ENCODE measurements around the gene MMP15. TPM values are rescaled to one million over a fixed set of nuclear protein-coding genes. Genes with fewer than 3 reads are reported as not detected.

Gene MMP15
- total RNA-seq, 4 donors from 2014 or later: 11.4 to 32.9 (median 28.4) TPM

DNA sequence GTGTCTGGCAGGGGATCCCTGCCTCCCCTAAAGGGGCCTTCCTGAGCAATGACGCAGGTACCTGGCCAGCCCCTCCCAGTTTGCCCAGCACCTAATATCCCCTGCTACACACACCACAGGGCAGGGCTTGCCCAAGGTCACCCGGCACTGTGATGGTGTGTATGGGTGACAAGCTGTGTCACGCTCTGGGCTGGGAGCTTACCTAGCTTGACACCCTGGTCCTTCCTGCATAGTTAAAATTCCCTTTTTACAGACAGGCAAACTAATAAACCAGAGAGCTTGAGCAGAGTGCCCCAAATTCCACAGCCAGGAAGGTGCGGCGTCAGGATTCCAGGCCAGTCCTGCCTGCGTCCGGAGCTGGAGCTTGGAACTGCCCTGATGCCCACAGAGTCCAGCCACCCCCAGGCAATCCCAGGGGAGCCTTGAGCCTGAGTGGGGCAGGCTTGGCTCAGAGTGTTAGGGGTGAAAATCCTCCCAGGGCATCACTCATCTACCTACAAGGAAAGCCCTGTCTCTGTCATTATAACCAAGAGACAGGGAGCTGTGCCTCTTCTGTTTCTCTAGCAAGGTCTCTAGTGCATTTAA lies 18.1 kb downstream of the MMP15 start:
- WGBS, 2 donors: 81 to 84% methylated on average over 5 to 7 of the region's 7 CpGs
- H3K36me3 ChIP-seq: peaks cover 0 to 66% (median 0%) of the 10 kb centered on the region in 3 donors
- H3K27ac ChIP-seq: no peak overlapping the region
- no peaks in the 10 kb centered on the region for H3K9me3 ChIP-seq
- no peak overlapping the region for H3K4me3 ChIP-seq
- H3K4me1 ChIP-seq: peaks cover 0 to 37% (median 19%) of the 10 kb centered on the region in 4 donors
- no peak for DNase-seq (ENCODE audit: low spot score in 2 of 2)
- TF ChIP-seq, protein P1, sequence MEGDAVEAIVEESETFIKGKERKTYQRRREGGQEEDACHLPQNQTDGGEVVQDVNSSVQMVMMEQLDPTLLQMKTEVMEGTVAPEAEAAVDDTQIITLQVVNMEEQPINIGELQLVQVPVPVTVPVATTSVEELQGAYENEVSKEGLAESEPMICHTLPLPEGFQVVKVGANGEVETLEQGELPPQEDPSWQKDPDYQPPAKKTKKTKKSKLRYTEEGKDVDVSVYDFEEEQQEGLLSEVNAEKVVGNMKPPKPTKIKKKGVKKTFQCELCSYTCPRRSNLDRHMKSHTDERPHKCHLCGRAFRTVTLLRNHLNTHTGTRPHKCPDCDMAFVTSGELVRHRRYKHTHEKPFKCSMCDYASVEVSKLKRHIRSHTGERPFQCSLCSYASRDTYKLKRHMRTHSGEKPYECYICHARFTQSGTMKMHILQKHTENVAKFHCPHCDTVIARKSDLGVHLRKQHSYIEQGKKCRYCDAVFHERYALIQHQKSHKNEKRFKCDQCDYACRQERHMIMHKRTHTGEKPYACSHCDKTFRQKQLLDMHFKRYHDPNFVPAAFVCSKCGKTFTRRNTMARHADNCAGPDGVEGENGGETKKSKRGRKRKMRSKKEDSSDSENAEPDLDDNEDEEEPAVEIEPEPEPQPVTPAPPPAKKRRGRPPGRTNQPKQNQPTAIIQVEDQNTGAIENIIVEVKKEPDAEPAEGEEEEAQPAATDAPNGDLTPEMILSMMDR (IDR thresholded peaks at IDR 0.05): no peak
- TF ChIP-seq EP300 (IDR thresholded peaks at IDR 0.05) (no peak), POLR2A (IDR thresholded peaks at IDR 0.05) (no peak)
- no peaks in the 10 kb centered on the region for H3K27me3 ChIP-seq

DNA sequence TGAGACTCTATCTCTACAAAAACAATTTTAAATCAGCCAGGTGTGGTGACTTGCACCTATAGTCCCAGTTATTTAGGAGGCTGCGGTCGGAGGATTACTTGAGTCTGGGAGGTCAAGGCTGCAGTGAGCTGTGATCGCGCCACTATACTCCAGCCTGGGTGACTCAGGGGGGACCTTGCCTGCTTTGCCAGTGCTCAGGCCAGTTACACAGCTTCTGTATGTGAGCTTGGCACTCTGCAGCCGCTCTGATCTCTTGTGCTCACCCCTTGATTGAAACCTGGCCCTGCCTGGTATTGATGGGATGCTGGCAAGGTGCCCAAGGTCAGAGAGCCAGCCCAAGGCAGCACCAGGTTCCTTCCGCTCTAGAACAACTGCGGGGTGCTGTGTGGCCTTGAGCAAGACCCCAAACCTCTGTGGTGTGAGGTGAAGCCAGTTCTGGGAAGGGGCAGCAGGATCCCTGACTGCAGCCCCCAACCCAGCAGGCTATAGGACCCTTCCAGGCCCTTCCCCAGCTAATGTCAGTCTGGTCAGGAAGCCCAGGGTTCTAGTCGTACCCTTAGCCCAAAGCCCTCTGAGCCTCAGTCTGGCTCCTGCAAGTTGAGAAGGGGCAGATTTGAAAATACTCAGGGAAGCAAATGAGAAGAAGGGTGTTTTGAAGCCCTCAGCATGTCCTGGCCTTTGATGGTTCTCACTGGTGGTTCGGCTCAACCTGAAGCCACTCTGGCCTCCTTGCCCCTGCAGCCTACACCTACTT lies 18.9 kb downstream of the MMP15 start:
- DNase-seq (ENCODE audit: low spot score in 2 of 2): no peak
- no peak for TF ChIP-seq EP300 (IDR thresholded peaks at IDR 0.05)
- TF ChIP-seq, protein P1 (IDR thresholded peaks at IDR 0.05): no peak
- Histone ChIP-seq H3K4me1 (peaks cover 0 to 45% (median 22%) of the 10 kb centered on the region in 4 donors), H3K4me3 (no peak overlapping the region), H3K27ac (peak overlapping the region in 2 of 4 donors; percentile 8 to 87), H3K9me3 (no peaks in the 10 kb centered on the region), H3K36me3 (peaks cover 0 to 60% (median 0%) of the 10 kb centered on the region in 3 donors), H3K27me3 (no peaks in the 10 kb centered on the region)
- 74 to 77% methylated on average over 8 to 9 of the region's 9 CpGs for WGBS, 2 donors

DNA sequence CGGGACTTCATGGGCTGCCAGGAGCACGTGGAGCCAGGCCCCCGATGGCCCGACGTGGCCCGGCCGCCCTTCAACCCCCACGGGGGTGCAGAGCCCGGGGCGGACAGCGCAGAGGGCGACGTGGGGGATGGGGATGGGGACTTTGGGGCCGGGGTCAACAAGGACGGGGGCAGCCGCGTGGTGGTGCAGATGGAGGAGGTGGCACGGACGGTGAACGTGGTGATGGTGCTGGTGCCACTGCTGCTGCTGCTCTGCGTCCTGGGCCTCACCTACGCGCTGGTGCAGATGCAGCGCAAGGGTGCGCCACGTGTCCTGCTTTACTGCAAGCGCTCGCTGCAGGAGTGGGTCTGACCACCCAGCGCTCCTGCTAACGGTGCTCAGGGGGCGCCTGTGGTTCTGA lies 19.5 kb downstream of the MMP15 start:
- DNase-seq (ENCODE audit: low spot score in 2 of 2): no peak
- TF ChIP-seq POLR2A (IDR thresholded peaks at IDR 0.05) (no peak), EP300 (IDR thresholded peaks at IDR 0.05) (no peak)
- TF ChIP-seq, protein P1 (IDR thresholded peaks at IDR 0.05): no peak
- no peak overlapping the region for H3K4me3 ChIP-seq
- 73 to 75% methylated on average over 31 of the region's 31 CpGs for WGBS, 2 donors
- H3K4me1 ChIP-seq: peaks cover 0 to 51% (median 22%) of the 10 kb centered on the region in 4 donors
- no peaks in the 10 kb centered on the region for H3K27me3 ChIP-seq
- no peaks in the 10 kb centered on the region for H3K9me3 ChIP-seq
- H3K27ac ChIP-seq: peak overlapping the region in 2 of 4 donors; percentile 86 to 87
- H3K36me3 ChIP-seq: peaks cover 0 to 53% (median 0%) of the 10 kb centered on the region in 3 donors

- H3K4me3 ChIP-seq: no peak overlapping the region
- TF ChIP-seq EP300 (IDR thresholded peaks at IDR 0.05) (no peak), POLR2A (IDR thresholded peaks at IDR 0.05) (no peak)
- TF ChIP-seq, protein P1 (IDR thresholded peaks at IDR 0.05): no peak
- H3K4me1 ChIP-seq: peaks cover 0 to 51% (median 22%) of the 10 kb centered on the region in 4 donors
- H3K27ac ChIP-seq: peak overlapping the region; percentile 47 to 87 (median 73)
- 35 to 46% methylated on average over 14 of the region's 16 CpGs for WGBS, 2 donors
- no peaks in the 10 kb centered on the region for H3K27me3 ChIP-seq
- no peaks in the 10 kb centered on the region for H3K9me3 ChIP-seq
- H3K36me3 ChIP-seq: peaks cover 0 to 41% (median 0%) of the 10 kb centered on the region in 3 donors
- DNase-seq (ENCODE audit: low spot score in 2 of 2): no peak
Measured at GRCh38 chr16:58046054-58046881, 20.7 kb downstream of the MMP15 start.
